ENCODE results near the gene FUT3.

DNA sequence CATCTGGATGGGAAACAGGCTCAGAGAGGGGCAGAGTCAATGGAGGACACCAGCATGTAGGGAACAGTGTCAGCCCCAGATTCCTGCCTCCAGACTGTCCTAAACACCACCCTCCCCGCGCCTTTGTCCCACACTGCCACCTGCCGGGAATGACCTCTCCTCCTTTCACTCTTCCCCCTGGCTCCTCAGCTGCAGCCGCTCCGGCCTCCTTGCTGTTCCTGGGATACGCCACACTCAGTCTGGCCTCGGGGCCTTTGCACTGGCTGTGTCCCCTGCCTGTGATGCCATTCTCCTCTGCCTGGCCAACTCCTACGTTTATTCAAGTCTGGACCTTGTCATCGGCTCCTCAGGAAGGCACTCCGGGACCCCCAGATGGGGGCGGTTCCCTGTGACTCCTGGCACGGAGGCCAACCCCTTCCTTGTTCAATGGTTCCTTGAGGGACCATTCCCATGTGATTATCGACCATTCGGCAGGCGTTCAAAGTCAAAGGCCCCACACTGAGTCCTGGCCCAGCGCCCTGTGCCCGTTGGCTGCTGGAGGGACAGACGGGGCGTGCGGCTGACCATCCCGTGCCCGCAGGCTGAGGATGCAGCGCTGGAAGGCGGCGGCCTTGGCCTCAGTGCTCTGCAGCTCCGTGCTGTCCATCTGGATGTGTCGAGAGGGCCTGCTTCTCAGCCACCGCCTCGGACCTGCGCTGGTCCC, 27.5 kb downstream of the FUT3 start:
- TF ChIP-seq CTCF (IDR thresholded peaks at IDR 0.05; ENCODE audit: low read length) (peak; percentile 20; the same call in 1 of the 2 replicates), EZH2 (IDR thresholded peaks at IDR 0.05; ENCODE audit: borderline replicate concordance, low read length) (no peak)

Data from OCI-LY1 (cell line).